ENCODE measurements around the gene APBA2. TPM values are rescaled to one million over a fixed set of nuclear protein-coding genes. Genes with fewer than 3 reads are reported as not detected.

Gene APBA2
- total RNA-seq, 4 donors from 2014 or later = 5.4 to 15.3 (median 10.4) TPM

GRCh38 chr15:29045717-29046116 lies 159.9 kb downstream of the APBA2 start:
- H3K4me3 ChIP-seq = no peak overlapping the region
- TF ChIP-seq POLR2A (IDR thresholded peaks at IDR 0.05; ENCODE audit: low read depth) (no peak), EP300 (IDR thresholded peaks at IDR 0.05) (no peak), CTCF (IDR thresholded peaks at IDR 0.05) (no peak), POLR2AphosphoS5 (IDR thresholded peaks at IDR 0.05) (no peak)
- no peaks in the 10 kb centered on the region for H3K27me3 ChIP-seq
- H3K27ac ChIP-seq (replicated peaks in 1 of 4) = no peak overlapping the region
- H3K36me3 ChIP-seq = no peaks in the 10 kb centered on the region
- H3K9me3 ChIP-seq = no peaks in the 10 kb centered on the region
- WGBS = 69% methylated on average over 3 of the region's 3 CpGs
- no peak for DNase-seq (ENCODE audit: extremely low spot score)
- intact Hi-C loops (cut with DNase I) = no loop called here
- H3K4me1 ChIP-seq = no peaks in the 10 kb centered on the region

GRCh38 chr15:29046281-29046810 lies 160.6 kb downstream of the APBA2 start:
- no peak overlapping the region for H3K27ac ChIP-seq (replicated peaks in 1 of 4)
- DNase-seq (ENCODE audit: extremely low spot score) = no peak
- H3K4me1 ChIP-seq = no peaks in the 10 kb centered on the region
- intact Hi-C loops (cut with DNase I) = no loop called here
- H3K36me3 ChIP-seq = no peaks in the 10 kb centered on the region
- no peak for TF ChIP-seq POLR2AphosphoS5 (IDR thresholded peaks at IDR 0.05)
- no peak for TF ChIP-seq CTCF (IDR thresholded peaks at IDR 0.05)
- no peak for TF ChIP-seq EP300 (IDR thresholded peaks at IDR 0.05)
- no peak for TF ChIP-seq POLR2A (IDR thresholded peaks at IDR 0.05; ENCODE audit: low read depth)
- 86% methylated on average over 4 of the region's 4 CpGs for WGBS
- H3K9me3 ChIP-seq = no peaks in the 10 kb centered on the region
- H3K4me3 ChIP-seq = no peak overlapping the region
- no peaks in the 10 kb centered on the region for H3K27me3 ChIP-seq

GRCh38 chr15:29046977-29047376 lies 161.2 kb downstream of the APBA2 start:
- TF ChIP-seq POLR2A (IDR thresholded peaks at IDR 0.05; ENCODE audit: low read depth) (no peak), POLR2AphosphoS5 (IDR thresholded peaks at IDR 0.05) (no peak), CTCF (IDR thresholded peaks at IDR 0.05) (no peak), EP300 (IDR thresholded peaks at IDR 0.05) (no peak)
- Histone ChIP-seq H3K27me3 (no peaks in the 10 kb centered on the region), H3K27ac (replicated peaks in 1 of 4) (no peak overlapping the region), H3K4me3 (no peak overlapping the region), H3K9me3 (no peaks in the 10 kb centered on the region), H3K36me3 (no peaks in the 10 kb centered on the region), H3K4me1 (no peaks in the 10 kb centered on the region)
- 96% methylated on average over 5 of the region's 5 CpGs for WGBS
- DNase-seq (ENCODE audit: extremely low spot score) = no peak
- intact Hi-C loops (cut with DNase I) = no loop called here

- DNase-seq (ENCODE audit: extremely low spot score) = no peak
- intact Hi-C loops (cut with DNase I) = no loop called here
- no peak overlapping the region for H3K27ac ChIP-seq (replicated peaks in 1 of 4)
- H3K9me3 ChIP-seq = peaks cover 0 to 5% (median 0%) of the 10 kb centered on the region in 4 donors
- H3K27me3 ChIP-seq = no peaks in the 10 kb centered on the region
- TF ChIP-seq CTCF (IDR thresholded peaks at IDR 0.05) = no peak
- TF ChIP-seq POLR2AphosphoS5 (IDR thresholded peaks at IDR 0.05) = no peak
- no peak for TF ChIP-seq EP300 (IDR thresholded peaks at IDR 0.05)
- no peak for TF ChIP-seq POLR2A (IDR thresholded peaks at IDR 0.05; ENCODE audit: low read depth)
- 94% methylated on average over 9 of the region's 9 CpGs for WGBS
- H3K36me3 ChIP-seq = no peaks in the 10 kb centered on the region
- H3K4me3 ChIP-seq = no peak overlapping the region
- H3K4me1 ChIP-seq = no peaks in the 10 kb centered on the region
These were observed 162.2 kb downstream of the APBA2 start for GRCh38 chr15:29048011-29048410.

GRCh38 chr15:29050870-29051269 lies 165.1 kb downstream of the APBA2 start:
- Histone ChIP-seq H3K9me3 (peaks cover 0 to 5% (median 0%) of the 10 kb centered on the region in 4 donors), H3K27me3 (no peaks in the 10 kb centered on the region), H3K4me1 (no peaks in the 10 kb centered on the region), H3K27ac (replicated peaks in 1 of 4) (no peak overlapping the region), H3K36me3 (no peaks in the 10 kb centered on the region), H3K4me3 (no peak overlapping the region)
- TF ChIP-seq POLR2A (IDR thresholded peaks at IDR 0.05; ENCODE audit: low read depth) (no peak), CTCF (IDR thresholded peaks at IDR 0.05) (no peak), POLR2AphosphoS5 (IDR thresholded peaks at IDR 0.05) (no peak)
- intact Hi-C loops (cut with DNase I) = no loop called here
- DNase-seq (ENCODE audit: extremely low spot score) = no peak
- WGBS = 67% methylated on average over 6 of the region's 6 CpGs
